ENCODE data around the gene GPN1. TPM values are rescaled to one million over a fixed set of nuclear protein-coding genes. Genes with fewer than 3 reads are reported as not detected.

Gene GPN1
- total and polyA plus RNA-seq, 2 experiments from 2014 or later = 23.7 to 40.3 TPM

DNA sequence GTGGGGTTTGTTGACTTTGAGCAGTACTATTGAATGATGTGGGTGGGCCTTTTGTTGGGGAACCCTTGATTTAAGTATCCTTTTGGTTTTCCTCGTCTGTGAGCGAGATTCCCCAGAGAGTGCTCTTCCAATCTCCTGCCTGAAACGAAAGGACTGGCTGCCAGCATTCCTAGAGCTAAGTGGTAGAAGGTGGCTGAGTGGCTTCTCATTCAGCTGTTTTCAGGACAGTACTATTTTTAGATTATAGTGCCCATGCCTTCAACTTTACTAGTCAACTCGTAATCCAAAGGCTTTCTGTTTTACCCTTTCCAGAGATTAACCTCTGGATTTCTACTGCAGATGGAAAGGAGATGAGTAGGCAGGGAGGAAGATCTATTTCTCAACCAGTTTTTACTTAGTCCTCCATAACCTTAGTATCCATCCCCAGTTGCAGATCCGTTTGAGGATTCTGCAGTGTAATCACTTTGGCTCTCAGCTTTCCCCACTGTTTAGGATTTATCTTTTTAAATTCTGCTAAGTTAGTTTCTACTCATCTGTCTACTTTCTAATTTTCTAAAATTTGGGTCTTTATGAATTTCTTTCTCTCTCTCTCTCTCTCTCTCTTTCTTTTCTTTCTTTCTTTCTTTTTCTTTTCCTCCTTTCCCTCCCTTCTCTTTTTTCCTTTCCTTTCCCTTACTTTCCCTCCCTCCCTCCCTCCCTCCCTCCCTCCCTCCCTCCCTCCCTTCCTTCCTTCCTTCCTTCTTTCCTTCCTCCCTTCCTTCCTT lies 44.1 kb downstream of the GPN1 start:
- ATAC-seq = no peak
- no peaks in the 10 kb centered on the region for H3K4me1 Mint-ChIP-seq

More for the DNA sequence above, 44.1 kb downstream of the GPN1 start:
- H3K27me3 ChIP-seq (ENCODE audit: insufficient read depth) = no peaks in the 10 kb centered on the region
- H3K27ac ChIP-seq (ENCODE audit: low read depth) = no peak overlapping the region
- no peak overlapping the region for H2AFZ ChIP-seq
- Mint-ChIP-seq H3K9me3 (no peaks in the 10 kb centered on the region), H3K27me3 (ENCODE audit: insufficient read depth, low read depth, poor library complexity) (no peaks in the 10 kb centered on the region), H3K4me3 (no peak overlapping the region), H3K36me3 (ENCODE audit: low read depth) (peaks cover 35% of the 10 kb centered on the region), H3K27ac (no peak overlapping the region)
- no peak for DNase-seq (ENCODE audit: low spot score)
- no peak overlapping the region for H3K4me3 ChIP-seq
- H3K9me2 ChIP-seq (ENCODE audit: insufficient read depth) = no peaks in the 10 kb centered on the region
- no peaks in the 10 kb centered on the region for H3F3A ChIP-seq (replicated peaks; ENCODE audit: low read depth)
- H3K79me2 ChIP-seq (replicated peaks; ENCODE audit: insufficient read depth) = no peaks in the 10 kb centered on the region
- TF ChIP-seq EZH2phosphoT487 (IDR thresholded peaks at IDR 0.05; ENCODE audit: unreplicated experiment) (no peak), CREB1 (CRISPR knock-in tag; IDR thresholded peaks at IDR 0.05; ENCODE audit: low read depth) (no peak), NANOG (IDR thresholded peaks at IDR 0.05; ENCODE audit: borderline replicate concordance) (no peak), JUNB (IDR thresholded peaks at IDR 0.05; ENCODE audit: unreplicated experiment) (no peak), ZNF331 (CRISPR knock-in tag; IDR thresholded peaks at IDR 0.05; ENCODE audit: low read depth) (no peak), POLR2AphosphoS5 (IDR thresholded peaks at IDR 0.05; ENCODE audit: low read depth) (no peak), ETS1 (IDR thresholded peaks at IDR 0.05) (no peak), EZH2 (IDR thresholded peaks at IDR 0.05; ENCODE audit: low read depth, unreplicated experiment) (no peak), REST (IDR thresholded peaks at IDR 0.05; ENCODE audit: unreplicated experiment) (no peak), STAT1 (IDR thresholded peaks at IDR 0.05; ENCODE audit: unreplicated experiment) (no peak), CTCF (conservative IDR thresholded peaks at IDR 0.05; ENCODE audit: low read depth in 2 of 2) (no peak), ZNF114 (CRISPR knock-in tag; IDR thresholded peaks at IDR 0.05) (no peak)
- TF ChIP-seq, protein P1, sequence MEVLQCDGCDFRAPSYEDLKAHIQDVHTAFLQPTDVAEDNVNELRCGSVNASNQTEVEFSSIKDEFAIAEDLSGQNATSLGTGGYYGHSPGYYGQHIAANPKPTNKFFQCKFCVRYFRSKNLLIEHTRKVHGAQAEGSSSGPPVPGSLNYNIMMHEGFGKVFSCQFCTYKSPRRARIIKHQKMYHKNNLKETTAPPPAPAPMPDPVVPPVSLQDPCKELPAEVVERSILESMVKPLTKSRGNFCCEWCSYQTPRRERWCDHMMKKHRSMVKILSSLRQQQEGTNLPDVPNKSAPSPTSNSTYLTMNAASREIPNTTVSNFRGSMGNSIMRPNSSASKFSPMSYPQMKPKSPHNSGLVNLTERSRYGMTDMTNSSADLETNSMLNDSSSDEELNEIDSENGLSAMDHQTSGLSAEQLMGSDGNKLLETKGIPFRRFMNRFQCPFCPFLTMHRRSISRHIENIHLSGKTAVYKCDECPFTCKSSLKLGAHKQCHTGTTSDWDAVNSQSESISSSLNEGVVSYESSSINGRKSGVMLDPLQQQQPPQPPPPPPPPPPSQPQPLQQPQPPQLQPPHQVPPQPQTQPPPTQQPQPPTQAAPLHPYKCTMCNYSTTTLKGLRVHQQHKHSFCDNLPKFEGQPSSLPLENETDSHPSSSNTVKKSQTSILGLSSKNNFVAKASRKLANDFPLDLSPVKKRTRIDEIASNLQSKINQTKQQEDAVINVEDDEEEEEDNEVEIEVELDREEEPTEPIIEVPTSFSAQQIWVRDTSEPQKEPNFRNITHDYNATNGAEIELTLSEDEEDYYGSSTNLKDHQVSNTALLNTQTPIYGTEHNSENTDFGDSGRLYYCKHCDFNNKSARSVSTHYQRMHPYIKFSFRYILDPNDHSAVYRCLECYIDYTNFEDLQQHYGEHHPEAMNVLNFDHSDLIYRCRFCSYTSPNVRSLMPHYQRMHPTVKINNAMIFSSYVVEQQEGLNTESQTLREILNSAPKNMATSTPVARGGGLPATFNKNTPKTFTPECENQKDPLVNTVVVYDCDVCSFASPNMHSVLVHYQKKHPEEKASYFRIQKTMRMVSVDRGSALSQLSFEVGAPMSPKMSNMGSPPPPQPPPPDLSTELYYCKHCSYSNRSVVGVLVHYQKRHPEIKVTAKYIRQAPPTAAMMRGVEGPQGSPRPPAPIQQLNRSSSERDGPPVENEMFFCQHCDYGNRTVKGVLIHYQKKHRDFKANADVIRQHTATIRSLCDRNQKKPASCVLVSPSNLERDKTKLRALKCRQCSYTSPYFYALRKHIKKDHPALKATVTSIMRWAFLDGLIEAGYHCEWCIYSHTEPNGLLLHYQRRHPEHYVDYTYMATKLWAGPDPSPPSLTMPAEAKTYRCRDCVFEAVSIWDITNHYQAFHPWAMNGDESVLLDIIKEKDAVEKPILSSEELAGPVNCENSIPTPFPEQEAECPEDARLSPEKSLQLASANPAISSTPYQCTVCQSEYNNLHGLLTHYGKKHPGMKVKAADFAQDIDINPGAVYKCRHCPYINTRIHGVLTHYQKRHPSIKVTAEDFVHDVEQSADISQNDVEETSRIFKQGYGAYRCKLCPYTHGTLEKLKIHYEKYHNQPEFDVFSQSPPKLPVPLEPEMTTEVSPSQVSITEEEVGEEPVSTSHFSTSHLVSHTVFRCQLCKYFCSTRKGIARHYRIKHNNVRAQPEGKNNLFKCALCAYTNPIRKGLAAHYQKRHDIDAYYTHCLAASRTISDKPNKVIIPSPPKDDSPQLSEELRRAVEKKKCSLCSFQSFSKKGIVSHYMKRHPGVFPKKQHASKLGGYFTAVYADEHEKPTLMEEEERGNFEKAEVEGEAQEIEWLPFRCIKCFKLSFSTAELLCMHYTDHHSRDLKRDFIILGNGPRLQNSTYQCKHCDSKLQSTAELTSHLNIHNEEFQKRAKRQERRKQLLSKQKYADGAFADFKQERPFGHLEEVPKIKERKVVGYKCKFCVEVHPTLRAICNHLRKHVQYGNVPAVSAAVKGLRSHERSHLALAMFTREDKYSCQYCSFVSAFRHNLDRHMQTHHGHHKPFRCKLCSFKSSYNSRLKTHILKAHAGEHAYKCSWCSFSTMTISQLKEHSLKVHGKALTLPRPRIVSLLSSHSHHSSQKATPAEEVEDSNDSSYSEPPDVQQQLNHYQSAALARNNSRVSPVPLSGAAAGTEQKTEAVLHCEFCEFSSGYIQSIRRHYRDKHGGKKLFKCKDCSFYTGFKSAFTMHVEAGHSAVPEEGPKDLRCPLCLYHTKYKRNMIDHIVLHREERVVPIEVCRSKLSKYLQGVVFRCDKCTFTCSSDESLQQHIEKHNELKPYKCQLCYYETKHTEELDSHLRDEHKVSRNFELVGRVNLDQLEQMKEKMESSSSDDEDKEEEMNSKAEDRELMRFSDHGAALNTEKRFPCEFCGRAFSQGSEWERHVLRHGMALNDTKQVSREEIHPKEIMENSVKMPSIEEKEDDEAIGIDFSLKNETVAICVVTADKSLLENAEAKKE (CRISPR knock-in tag; IDR thresholded peaks at IDR 0.05) = no peak
- H3K36me3 ChIP-seq (ENCODE audit: insufficient read depth) = peaks cover 22% of the 10 kb centered on the region
- H4K20me1 ChIP-seq (replicated peaks; ENCODE audit: insufficient read depth) = no peaks in the 10 kb centered on the region; the same call in 1 of the 2 replicates
- H3K4me1 ChIP-seq (ENCODE audit: insufficient read depth) = no peaks in the 10 kb centered on the region
- H3K4me2 ChIP-seq = no peak overlapping the region

Measured in GM23338 (cell line).